ENCODE data around the gene GBP4.

GRCh38 chr1:89211035-89211634, 12.4 kb upstream of the GBP4 start:
- TF ChIP-seq CTCF (IDR thresholded peaks at IDR 0.05 in 2 of 3, conservative IDR thresholded peaks at IDR 0.05 in 1 of 3; ENCODE audit: insufficient read depth in 2 of 3, low read depth in 1 of 3, low read length in 3 of 3): no peak
- no peak for TF ChIP-seq E2F1 (CRISPR knock-in tag; IDR thresholded peaks at IDR 0.05)
- no peak for TF ChIP-seq EZH2 (IDR thresholded peaks at IDR 0.05; ENCODE audit: borderline replicate concordance, low read depth, low read length)
- TF ChIP-seq ARID4B (CRISPR knock-in tag; IDR thresholded peaks at IDR 0.05): no peak
- no peak for TF ChIP-seq POLR2A (conservative IDR thresholded peaks at IDR 0.05)
- no peak for TF ChIP-seq L3MBTL2 (IDR thresholded peaks at IDR 0.05)
- TF ChIP-seq ZNF507 (tag; conservative IDR thresholded peaks at IDR 0.05): no peak
- TF ChIP-seq FOXJ3 (CRISPR knock-in tag; IDR thresholded peaks at IDR 0.05): no peak
- TF ChIP-seq TCF7 (IDR thresholded peaks at IDR 0.05; ENCODE audit: borderline replicate concordance): no peak
- TF ChIP-seq SLC30A9 (CRISPR knock-in tag; IDR thresholded peaks at IDR 0.05): no peak
- no peak for TF ChIP-seq ETS1 (conservative IDR thresholded peaks at IDR 0.05; ENCODE audit: control insufficient read depth, low read depth, low read length)
- TF ChIP-seq ZBTB8A (IDR thresholded peaks at IDR 0.05; ENCODE audit: partially characterized antibody): no peak
- no peak for TF ChIP-seq FOXP1 (CRISPR knock-in tag; IDR thresholded peaks at IDR 0.05)

Data from K562 (cell line).